HepG2 (cell line): Measurements from ENCODE around the gene ARHGEF6. TPM values are rescaled to one million over a fixed set of nuclear protein-coding genes. Genes with fewer than 3 reads are reported as not detected.

Experiments used
- ATAC-seq: fragments of 200-7000 bp; cut with Tn5 transposase; 3 replicates; pipeline ENCODE4 v1.9.1; 2020; ENCODE audit warnings: mild to moderate bottlenecking, moderate library complexity
- BruUV-seq: library from RNA; stranded (reverse); fragments of 400-500 nt; replicated peaks from 2 replicates; lab custom pipeline; 2021; lab: Mats Ljungman, UMichigan
- CTCF ChIA-PET: fragments of 300-600 bp; formaldehyde crosslinking; extraction: SDS; loops from one replicate; lab custom pipeline; 2021; ENCODE audit warnings: low total read pairs, inconsistent platforms, low intra/inter-chr PET ratio; lab: Yijun Ruan, JAX
- POLR2A ChIA-PET: fragments of 350-600 bp; sonication (Branson Sonifier 250); formaldehyde crosslinking; loops from one replicate; lab custom pipeline; 2020; ENCODE audit warnings: antibody characterized with exemption, inconsistent platforms; lab: Yijun Ruan, JAX
- DNase-seq: peaks from one replicate; pipeline ENCODE4 v3.0.0-alpha.2; 2015; ENCODE audit warnings: low spot score
- FAIRE-seq: peaks from 3 replicates; lab custom pipeline; 2011; peaks lifted over from hg19 to GRCh38; lab: Jason Lieb, UNC
- H2AFZ ChIP-seq: one replicate; pipeline ENCODE4 v1.6.1; 2011; ENCODE audit warnings: low read length, inconsistent platforms
- H3K27ac ChIP-seq: fragments of 300-600 bp; 3 replicates; pipeline ENCODE4 v1.8.0; 2011; ENCODE audit warnings: mixed run types, mild to moderate bottlenecking, mixed read lengths, low read length, inconsistent platforms; ENCODE audit not compliant: insufficient read depth; ENCODE audit errors: extremely low read length
- H3K27me3 ChIP-seq, 2 experiments: fragments of 200-600 bp in 1 of 2; 2 replicates in 1 of 2; 3 replicates in 1 of 2; pipeline versions ENCODE4 v1.6.0 to v1.8.0; 2011; ENCODE audit warnings: low read length in 2 of 2, mild to moderate bottlenecking in 2 of 2, moderate library complexity in 2 of 2, inconsistent platforms in 1 of 2; ENCODE audit not compliant: insufficient read depth in 2 of 2, control insufficient read depth in 1 of 2
- H3K36me3 ChIP-seq, 2 experiments: fragments of 200-600 bp in 1 of 2; replicated peaks in 1 of 2; 2 replicates in 1 of 2; 3 replicates in 1 of 2; pipeline versions ENCODE4 v1.5.1 to v1.8.0; 2011; ENCODE audit warnings: low read length in 2 of 2, inconsistent platforms in 1 of 2; ENCODE audit not compliant: insufficient read depth in 2 of 2, control insufficient read depth in 1 of 2
- H3K4me1 ChIP-seq: 2 replicates; pipeline ENCODE4 v1.5.1; 2012; ENCODE audit warnings: low read length, inconsistent platforms; ENCODE audit not compliant: insufficient read depth
- H3K4me2 ChIP-seq: 2 replicates; pipeline ENCODE4 v1.6.0; 2011; ENCODE audit warnings: low read depth, low read length, inconsistent platforms
- H3K4me3 ChIP-seq, 3 experiments: fragments of 200-600 bp in 1 of 3; sonication (generic), shearing (Covaris generic) in 1 of 3; replicated peaks in 1 of 3; 2 replicates each; pipeline ENCODE4 v1.5.1; 2011 to 2016; ENCODE audit warnings: low read length in 3 of 3, inconsistent platforms in 2 of 3, low read depth in 2 of 3, mild to moderate bottlenecking in 2 of 3, control low read depth in 1 of 3, mixed read lengths in 1 of 3; ENCODE audit not compliant: insufficient read depth in 1 of 3
- H3K79me2 ChIP-seq: one replicate; pipeline ENCODE4 v1.6.1; 2011; ENCODE audit warnings: low read length, inconsistent platforms; ENCODE audit not compliant: insufficient read depth
- H3K9ac ChIP-seq: 2 replicates; pipeline ENCODE4 v1.6.0; 2011; ENCODE audit warnings: mild to moderate bottlenecking, low read depth, low read length, inconsistent platforms; ENCODE audit not compliant: insufficient read depth
- H3K9me3 ChIP-seq: 2 replicates; pipeline ENCODE4 v1.5.1; 2012; ENCODE audit warnings: mild to moderate bottlenecking, low read length
- H4K20me1 ChIP-seq: 2 replicates; pipeline ENCODE4 v1.6.0; 2011; ENCODE audit warnings: inconsistent platforms, mild to moderate bottlenecking, low read length, moderate library complexity; ENCODE audit not compliant: insufficient read depth
- CEBPB ChIP-seq: IDR thresholded peaks from 2 replicates; pipeline ENCODE4 v1.6.1; 2011; ENCODE audit warnings: low read depth, low read length, improper control_type of control experiment, borderline replicate concordance
- ETV6 ChIP-seq: sonication (generic); formaldehyde crosslinking; conservative IDR thresholded peaks from 2 replicates; pipeline ENCODE4 v1.4.0; 2020; ENCODE audit warnings: missing genetic modification reagents
- MAFF ChIP-seq: IDR thresholded peaks from 2 replicates; pipeline ENCODE4 v1.6.1; 2011; ENCODE audit warnings: low read depth, low read length, improper control_type of control experiment
- MAFK ChIP-seq, 2 experiments: IDR thresholded peaks in 1 of 2; conservative IDR thresholded peaks in 1 of 2; 2 replicates each; pipeline ENCODE4 v1.6.1; 2011; ENCODE audit warnings: improper control_type of control experiment in 2 of 2, low read length in 2 of 2
- PRDM10 ChIP-seq: sonication (generic); formaldehyde crosslinking; IDR thresholded peaks from 2 replicates; pipeline ENCODE4 v1.4.0; 2020; ENCODE audit warnings: low read depth, missing genetic modification reagents
- ZBTB3 ChIP-seq: sonication (generic); formaldehyde crosslinking; IDR thresholded peaks from 2 replicates; pipeline ENCODE4 v1.4.0; 2020; ENCODE audit warnings: low read depth, mild to moderate bottlenecking, moderate library complexity, missing genetic modification reagents, borderline replicate concordance
- ZNF101 ChIP-seq: sonication (generic); formaldehyde crosslinking; IDR thresholded peaks from 2 replicates; pipeline ENCODE4 v1.4.0; 2020; ENCODE audit warnings: mild to moderate bottlenecking, low read depth, missing genetic modification reagents, borderline replicate concordance
- WGBS: methylation state at CpG from one replicate; pipeline ENCODE4 v1.1.6; 2017; ENCODE audit warnings: low lambda C conversion rate; 5-methylcytosine and 5-hydroxymethylcytosine counted together
- in situ Hi-C: cut with HindIII; loops from 2 replicates; pipeline ENCODE4 v1.10.0; 2017; ENCODE audit warnings: low pct_unique_long_range_greater_than_20kb; ENCODE audit not compliant: extremely low pct_ligation_motif_present
- intact Hi-C: fragments of 100-400 bp; cut with micrococcal nuclease; formaldehyde crosslinking; loops from one replicate; pipeline ENCODE4 v1.10.0; 2022; ENCODE audit not compliant: unreplicated experiment
- polyA plus RNA-seq, 8 experiments: library from polyadenylated mRNA; depleted of rRNA in 3 of 8; stranded (reverse) in 7 of 8; unstranded in 1 of 8; fragments of >200 nt; fragmentation: Illumina TruSeq in 4 of 8; extraction: Trizol in 4 of 8; gene quantifications; 2 replicates each; pipeline versions ENCODE4 v1.2.1 to v1.2.3, GENCODE V29; 2011 to 2016; ENCODE audit warnings: low read depth in 4 of 8, missing spikeins in 1 of 8, mixed read lengths in 1 of 8; ENCODE audit not compliant: insufficient read depth in 1 of 8
- total RNA-seq, 5 experiments: library from RNA; depleted of rRNA; stranded (reverse); fragments of >200 nt; fragmentation: Illumina TruSeq; extraction: Trizol; gene quantifications; 2 replicates each; pipeline ENCODE4 v1.2.3, GENCODE V29; 2016; ENCODE audit warnings: low read depth in 1 of 5

Gene ARHGEF6
- total and polyA plus RNA-seq, 2 of the 13 experiments (the other 11 are each of a cell fraction or from before 2014, with no cell fraction given) = 0.03 TPM; not detected in 1

- no peak overlapping the region for H3K4me2 ChIP-seq
- TF ChIP-seq ZBTB3 (CRISPR knock-in tag) (no peak), MAFF (peak; percentile 61), CEBPB (no peak), ZNF101 (CRISPR knock-in tag) (no peak), PRDM10 (no peak), MAFK (conservative IDR thresholded peaks at IDR 0.05 in 1 of 2, IDR thresholded peaks at IDR 0.05 in 1 of 2; ENCODE audit: low read length in 2 of 2) (peak; percentile 41 to 78; a peak in 3 of 4 replicates), ETV6 (CRISPR knock-in tag) (no peak)
- ChIA-PET POLR2A (no interaction called here), CTCF (no interaction called here)
- no peak for FAIRE-seq
- no peaks in the 10 kb centered on the region for H4K20me1 ChIP-seq
- in situ Hi-C loops = no loop called here
- 2% methylated on average over 3 of the region's 3 CpGs for WGBS
- DNase-seq = no peak
- no peaks in the 10 kb centered on the region for H3K9me3 ChIP-seq
- H3K4me1 ChIP-seq = no peaks in the 10 kb centered on the region
- H3K27ac ChIP-seq = no peak overlapping the region
- ATAC-seq = no peak
- H2AFZ ChIP-seq = no peak overlapping the region
- no TSS peak for BruUV-seq
- intact Hi-C loops = no loop called here
- H3K36me3 ChIP-seq = no peaks in the 10 kb centered on the region
- H3K27me3 ChIP-seq = no peaks in the 10 kb centered on the region
- no peak overlapping the region for H3K4me3 ChIP-seq
- H3K9ac ChIP-seq = no peak overlapping the region
- H3K79me2 ChIP-seq = no peaks in the 10 kb centered on the region
These were observed 109.6 kb downstream of the ARHGEF6 start for GRCh38 chrX:136671006-136671610.
